H9 (cell line): Measurements from ENCODE around the gene XCR1. TPM values are rescaled to one million over a fixed set of nuclear protein-coding genes. Genes with fewer than 3 reads are reported as not detected.

Experiments
- DNase-seq: peaks from one replicate; pipeline ENCODE4 v3.0.0-alpha.2; 2017
- H2AFZ ChIP-seq: one replicate; pipeline ENCODE4 v1.6.1; 2013; ENCODE audit warnings: mild to moderate bottlenecking, low read length, control low read depth, moderate library complexity
- H2AK5ac ChIP-seq: 2 replicates; pipeline ENCODE4 v1.6.1; 2013; ENCODE audit warnings: low read length, control low read depth, mixed read lengths; ENCODE audit not compliant: insufficient read length
- H2BK120ac ChIP-seq: one replicate; pipeline ENCODE4 v1.6.1; 2013; ENCODE audit warnings: low read depth, mild to moderate bottlenecking, low read length, control low read depth, inconsistent platforms; ENCODE audit not compliant: poor library complexity, severe bottlenecking
- H2BK12ac ChIP-seq: 2 replicates; pipeline ENCODE4 v1.6.1; 2013; ENCODE audit warnings: low read length, control low read depth, mixed read lengths, low read depth; ENCODE audit not compliant: insufficient read length
- H2BK15ac ChIP-seq: 2 replicates; pipeline ENCODE4 v1.6.1; 2013; ENCODE audit warnings: low read depth, low read length, control low read depth
- H2BK20ac ChIP-seq: one replicate; pipeline ENCODE4 v1.6.1; 2013; ENCODE audit warnings: low read depth, mild to moderate bottlenecking, low read length, control low read depth, inconsistent platforms; ENCODE audit not compliant: poor library complexity, severe bottlenecking
- H2BK5ac ChIP-seq: 2 replicates; pipeline ENCODE4 v1.6.1; 2013; ENCODE audit warnings: low read length, control low read depth, mixed read lengths; ENCODE audit not compliant: insufficient read length
- H3K14ac ChIP-seq: 2 replicates; pipeline ENCODE4 v1.6.1; 2013; ENCODE audit warnings: low read length, control low read depth; ENCODE audit not compliant: insufficient read depth
- H3K18ac ChIP-seq: 2 replicates; pipeline ENCODE4 v1.6.1; 2013; ENCODE audit warnings: low read depth, mild to moderate bottlenecking, mixed read lengths, low read length, control low read depth; ENCODE audit not compliant: insufficient read length
- H3K23ac ChIP-seq: 2 replicates; pipeline ENCODE4 v1.6.1; 2013; ENCODE audit warnings: low read length, control low read depth, mixed read lengths, low read depth; ENCODE audit not compliant: insufficient read length
- H3K23me2 ChIP-seq: 2 replicates; pipeline ENCODE4 v1.6.1; 2013; ENCODE audit warnings: low read depth, mild to moderate bottlenecking, mixed read lengths, low read length, control low read depth; ENCODE audit not compliant: insufficient read length, poor library complexity, severe bottlenecking
- H3K27ac ChIP-seq: 2 replicates; pipeline ENCODE4 v1.5.1; 2013; ENCODE audit warnings: low read length, control low read depth, mixed read lengths, low read depth; ENCODE audit not compliant: insufficient read length
- H3K27me3 ChIP-seq: 2 replicates; pipeline ENCODE4 v1.6.1; 2013; ENCODE audit warnings: low read length, control low read depth, inconsistent platforms; ENCODE audit not compliant: insufficient read depth
- H3K4ac ChIP-seq: 2 replicates; pipeline ENCODE4 v1.6.1; 2013; ENCODE audit warnings: low read depth, mild to moderate bottlenecking, control low read depth, inconsistent platforms, low read length, moderate library complexity
- H3K4me1 ChIP-seq: 2 replicates; pipeline ENCODE4 v1.6.1; 2013; ENCODE audit warnings: low read length, control low read depth, inconsistent platforms; ENCODE audit not compliant: insufficient read depth
- H3K4me2 ChIP-seq: 2 replicates; pipeline ENCODE4 v1.6.1; 2013; ENCODE audit warnings: low read length, control low read depth, mixed read lengths; ENCODE audit not compliant: insufficient read length, insufficient read depth
- H3K56ac ChIP-seq: 2 replicates; pipeline ENCODE4 v1.6.1; 2013; ENCODE audit warnings: low read depth, mild to moderate bottlenecking, mixed read lengths, low read length, control low read depth; ENCODE audit not compliant: insufficient read length
- H3K79me1 ChIP-seq: 2 replicates; pipeline ENCODE4 v1.6.1; 2013; ENCODE audit warnings: low read depth, mild to moderate bottlenecking, moderate library complexity, low read length, control low read depth, inconsistent platforms; ENCODE audit not compliant: insufficient read depth, poor library complexity, severe bottlenecking
- H3K79me2 ChIP-seq: 2 replicates; pipeline ENCODE4 v1.6.1; 2013; ENCODE audit warnings: low read length, control low read depth, inconsistent platforms; ENCODE audit not compliant: insufficient read depth
- H3K9ac ChIP-seq: 2 replicates; pipeline ENCODE4 v1.6.1; 2013; ENCODE audit warnings: low read length, control low read depth, mixed read lengths; ENCODE audit not compliant: insufficient read length; ENCODE audit errors: extremely low read depth
- H3K9me3 ChIP-seq: one replicate; pipeline ENCODE4 v1.6.1; 2013; ENCODE audit warnings: low read depth, low read length, inconsistent platforms; ENCODE audit not compliant: control insufficient read depth
- H3T11ph ChIP-seq: one replicate; pipeline ENCODE4 v1.6.1; 2013; ENCODE audit warnings: mild to moderate bottlenecking, low read length, control low read depth, inconsistent platforms
- H4K20me1 ChIP-seq: one replicate; pipeline ENCODE4 v1.6.1; 2013; ENCODE audit not compliant: control insufficient read depth, insufficient read length, insufficient read depth
- H4K5ac ChIP-seq: 2 replicates; pipeline ENCODE4 v1.6.1; 2013; ENCODE audit warnings: low read depth, mild to moderate bottlenecking, mixed read lengths, low read length, control low read depth; ENCODE audit not compliant: insufficient read length
- H4K8ac ChIP-seq: replicated peaks from 2 replicates; pipeline ENCODE4 v1.6.1; 2013; ENCODE audit warnings: low read length, control low read depth, mixed read lengths, low read depth; ENCODE audit not compliant: insufficient read length
- H4K91ac ChIP-seq: 2 replicates; pipeline ENCODE4 v1.6.1; 2013; ENCODE audit warnings: low read depth, mild to moderate bottlenecking, moderate library complexity, mixed read lengths, low read length, control low read depth; ENCODE audit not compliant: insufficient read length
- H3K27ac Mint-ChIP-seq, 3 experiments: 2 replicates in 2 of 3; 3 replicates in 1 of 3; pipeline ENCODE4 v1.8.0; 2020 to 2021; ENCODE audit warnings: mixed read lengths in 3 of 3, mild to moderate bottlenecking in 1 of 3, moderate library complexity in 1 of 3
- H3K27me3 Mint-ChIP-seq: 2 replicates; pipeline ENCODE4 v1.8.0; 2021; ENCODE audit warnings: low read depth, mild to moderate bottlenecking, moderate library complexity, mixed read lengths
- H3K36me3 Mint-ChIP-seq, 3 experiments: 2 replicates in 2 of 3; 3 replicates in 1 of 3; pipeline ENCODE4 v1.8.0; 2020 to 2021; ENCODE audit warnings: low read depth in 3 of 3, mixed read lengths in 3 of 3; ENCODE audit not compliant: insufficient read depth in 1 of 3
- H3K4me1 Mint-ChIP-seq, 2 experiments: 2 replicates each; pipeline ENCODE4 v1.8.0; 2020; ENCODE audit warnings: mixed read lengths in 2 of 2
- H3K4me3 Mint-ChIP-seq, 2 experiments: 2 replicates in 1 of 2; 3 replicates in 1 of 2; pipeline ENCODE4 v1.8.0; 2020 to 2021; ENCODE audit warnings: mild to moderate bottlenecking in 2 of 2, mixed read lengths in 2 of 2, moderate library complexity in 1 of 2
- H3K9me3 Mint-ChIP-seq, 2 experiments: 2 replicates in 1 of 2; 3 replicates in 1 of 2; pipeline ENCODE4 v1.8.0; 2020; ENCODE audit warnings: mild to moderate bottlenecking in 2 of 2, mixed read lengths in 2 of 2, moderate library complexity in 1 of 2
- WGBS: extraction: QIAGEN DNeasy Blood & Tissue Kit; methylation state at CpG from one replicate; pipeline ENCODE4 v1.1.7; 2013; ENCODE audit warnings: missing lambda C conversion rate, low lambda C conversion rate, mixed read lengths; ENCODE audit not compliant: insufficient read length; ENCODE audit errors: extremely low coverage; 5-methylcytosine and 5-hydroxymethylcytosine counted together
- total RNA-seq: library from RNA; stranded (reverse); gene quantifications from 2 replicates; pipeline ENCODE4 v1.2.1, GENCODE V29; 2021
- TF ChIP-seq, protein P1 (sequence below): fragments of 200-600 bp; sonication (generic); conservative IDR thresholded peaks from 3 replicates; pipeline ENCODE4 v1.8.0; 2021; ENCODE audit warnings: antibody characterized with exemption, mild to moderate bottlenecking

XCR1 gene
- total RNA-seq, 1 experiment from 2014 or later, result not detected

DNA sequence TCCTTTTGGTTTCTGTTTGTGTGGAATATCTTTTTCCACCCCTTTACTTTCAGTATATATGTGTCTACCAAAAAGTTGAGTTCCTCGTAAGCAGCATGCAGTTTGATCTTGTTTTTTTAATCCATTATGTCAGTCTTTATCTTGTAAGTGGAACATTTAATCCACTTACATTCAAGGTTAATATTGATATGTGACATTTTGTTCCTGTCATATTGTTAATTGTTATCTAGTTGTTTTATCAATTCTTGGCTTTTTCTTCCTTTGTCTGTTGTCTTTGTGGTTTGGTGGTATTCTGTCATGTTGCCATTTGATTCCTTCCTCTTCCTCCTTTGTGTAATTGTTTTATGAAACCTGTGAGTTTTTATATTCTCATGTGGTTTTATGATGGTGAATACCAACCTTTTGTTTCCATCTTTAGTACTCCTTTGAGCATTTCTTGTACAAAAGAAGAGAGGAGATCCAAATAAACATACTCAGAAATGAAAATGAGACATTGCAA is 43.4 kb upstream of the XCR1 start:
- Histone ChIP-seq H2AK5ac (no peak overlapping the region), H3K27me3 (no peaks in the 10 kb centered on the region), H2BK12ac (no peak overlapping the region), H3K14ac (no peak overlapping the region), H3K79me1 (no peaks in the 10 kb centered on the region), H3K79me2 (no peaks in the 10 kb centered on the region), H4K5ac (no peak overlapping the region), H3K56ac (no peak overlapping the region), H3K27ac (no peak overlapping the region), H3K9ac (no peak overlapping the region), H2BK5ac (no peak overlapping the region), H3K4me1 (peaks cover 4% of the 10 kb centered on the region; the same call in 1 of the 2 replicates), H3T11ph (no peak overlapping the region), H4K20me1 (no peaks in the 10 kb centered on the region), H2BK120ac (no peak overlapping the region), H3K9me3 (no peaks in the 10 kb centered on the region), H3K23ac (no peak overlapping the region), H3K4me2 (no peak overlapping the region), H2AFZ (no peak overlapping the region), H2BK20ac (no peak overlapping the region), H3K18ac (no peak overlapping the region), H4K91ac (no peak overlapping the region), H3K4ac (no peak overlapping the region), H4K8ac (no peak overlapping the region), H2BK15ac (no peak overlapping the region), H3K23me2 (no peaks in the 10 kb centered on the region)
- no peak for DNase-seq
- H3K27me3 Mint-ChIP-seq, result no peaks in the 10 kb centered on the region
- no CpG with 5 or more reads among the region's 1 CpG for WGBS
- H3K4me3 Mint-ChIP-seq, result no peak overlapping the region
- H3K36me3 Mint-ChIP-seq, result no peaks in the 10 kb centered on the region
- no peaks in the 10 kb centered on the region; a peak in 2 of 5 replicates for H3K9me3 Mint-ChIP-seq
- H3K27ac Mint-ChIP-seq, result no peak overlapping the region
- H3K4me1 Mint-ChIP-seq, result peaks cover 6% of the 10 kb centered on the region in 2 experiments
- TF ChIP-seq, protein P1, sequence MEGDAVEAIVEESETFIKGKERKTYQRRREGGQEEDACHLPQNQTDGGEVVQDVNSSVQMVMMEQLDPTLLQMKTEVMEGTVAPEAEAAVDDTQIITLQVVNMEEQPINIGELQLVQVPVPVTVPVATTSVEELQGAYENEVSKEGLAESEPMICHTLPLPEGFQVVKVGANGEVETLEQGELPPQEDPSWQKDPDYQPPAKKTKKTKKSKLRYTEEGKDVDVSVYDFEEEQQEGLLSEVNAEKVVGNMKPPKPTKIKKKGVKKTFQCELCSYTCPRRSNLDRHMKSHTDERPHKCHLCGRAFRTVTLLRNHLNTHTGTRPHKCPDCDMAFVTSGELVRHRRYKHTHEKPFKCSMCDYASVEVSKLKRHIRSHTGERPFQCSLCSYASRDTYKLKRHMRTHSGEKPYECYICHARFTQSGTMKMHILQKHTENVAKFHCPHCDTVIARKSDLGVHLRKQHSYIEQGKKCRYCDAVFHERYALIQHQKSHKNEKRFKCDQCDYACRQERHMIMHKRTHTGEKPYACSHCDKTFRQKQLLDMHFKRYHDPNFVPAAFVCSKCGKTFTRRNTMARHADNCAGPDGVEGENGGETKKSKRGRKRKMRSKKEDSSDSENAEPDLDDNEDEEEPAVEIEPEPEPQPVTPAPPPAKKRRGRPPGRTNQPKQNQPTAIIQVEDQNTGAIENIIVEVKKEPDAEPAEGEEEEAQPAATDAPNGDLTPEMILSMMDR, result no peak
